ENCODE data around the gene RHOH. TPM values are rescaled to one million over a fixed set of nuclear protein-coding genes. Genes with fewer than 3 reads are reported as not detected.

RHOH gene
- total and polyA plus RNA-seq, 10 of the 15 experiments (the other 5 are each of a cell fraction or from before 2014, with no cell fraction given), result 46.5 to 120 (median 57.9) TPM

DNA sequence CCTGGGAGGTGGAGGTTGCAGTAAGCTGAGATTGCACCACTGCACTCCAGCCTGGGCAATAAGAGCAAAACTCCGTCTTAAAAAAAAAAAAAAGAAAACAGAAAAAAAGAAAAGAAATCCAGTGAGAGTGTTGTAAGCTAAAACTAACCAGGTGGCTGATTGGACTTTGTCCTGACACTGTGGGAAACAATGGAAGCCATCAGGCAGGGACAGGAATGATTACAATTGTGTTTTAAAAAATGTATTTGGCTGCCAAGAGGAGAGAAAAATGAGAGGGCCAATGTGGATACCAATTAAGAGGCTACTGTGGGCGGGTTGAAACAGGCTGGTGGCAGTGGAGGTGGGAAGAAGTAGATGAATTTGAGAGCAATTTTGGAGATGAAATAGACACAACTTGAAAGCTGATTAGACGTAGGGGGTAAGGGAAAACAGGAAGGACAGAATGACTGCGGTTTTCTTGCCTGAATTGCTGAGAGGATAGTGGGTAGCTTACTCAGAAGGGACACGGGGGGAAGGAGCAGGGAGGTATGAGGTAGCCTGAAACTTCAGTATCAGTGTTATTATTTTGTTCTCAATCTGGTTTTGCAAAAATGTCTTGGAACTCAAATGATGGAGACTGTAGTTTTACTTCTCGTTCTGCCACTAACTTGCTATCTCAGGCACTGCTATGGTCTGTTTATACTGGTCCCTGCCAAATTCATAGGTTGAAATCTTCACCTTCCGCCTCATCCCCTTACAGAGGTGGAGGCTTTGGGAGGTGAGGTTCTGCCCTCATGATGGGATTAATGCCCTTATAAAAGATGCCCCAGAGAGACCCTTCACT lies 92.7 kb downstream of the RHOH start (continued):
- TF ChIP-seq E4F1 (IDR thresholded peaks at IDR 0.05; ENCODE audit: borderline replicate concordance, partially characterized antibody), result no peak
- no peak for TF ChIP-seq ZNF217 (IDR thresholded peaks at IDR 0.05)
- no peak for TF ChIP-seq MYB (IDR thresholded peaks at IDR 0.05; ENCODE audit: borderline replicate concordance, low read depth, low read length)
- no peak for TF ChIP-seq SIX5 (IDR thresholded peaks at IDR 0.05; ENCODE audit: low read depth, low read length, severe bottlenecking)
- peak; percentile 74 for TF ChIP-seq IKZF2 (IDR thresholded peaks at IDR 0.05)
- TF ChIP-seq CBFB (IDR thresholded peaks at IDR 0.05; ENCODE audit: low read depth), result no peak
- no peak for TF ChIP-seq MEF2B (IDR thresholded peaks at IDR 0.05; ENCODE audit: partially characterized antibody, poor library complexity, severe bottlenecking)
- TF ChIP-seq WRNIP1 (IDR thresholded peaks at IDR 0.05; ENCODE audit: borderline replicate concordance, low read depth, low read length), result no peak
- TF ChIP-seq ETV6 (conservative IDR thresholded peaks at IDR 0.05 in 1 of 2, IDR thresholded peaks at IDR 0.05 in 1 of 2; ENCODE audit: borderline replicate concordance in 1 of 2, low read depth in 1 of 2), result no peak
- no peak for TF ChIP-seq NFXL1 (IDR thresholded peaks at IDR 0.05; ENCODE audit: borderline replicate concordance)
- no peak for TF ChIP-seq SREBF1 (IDR thresholded peaks at IDR 0.05; ENCODE audit: low read length)
- no peak for TF ChIP-seq CREB1 (IDR thresholded peaks at IDR 0.05; ENCODE audit: low read depth)
- TF ChIP-seq, protein P1, sequence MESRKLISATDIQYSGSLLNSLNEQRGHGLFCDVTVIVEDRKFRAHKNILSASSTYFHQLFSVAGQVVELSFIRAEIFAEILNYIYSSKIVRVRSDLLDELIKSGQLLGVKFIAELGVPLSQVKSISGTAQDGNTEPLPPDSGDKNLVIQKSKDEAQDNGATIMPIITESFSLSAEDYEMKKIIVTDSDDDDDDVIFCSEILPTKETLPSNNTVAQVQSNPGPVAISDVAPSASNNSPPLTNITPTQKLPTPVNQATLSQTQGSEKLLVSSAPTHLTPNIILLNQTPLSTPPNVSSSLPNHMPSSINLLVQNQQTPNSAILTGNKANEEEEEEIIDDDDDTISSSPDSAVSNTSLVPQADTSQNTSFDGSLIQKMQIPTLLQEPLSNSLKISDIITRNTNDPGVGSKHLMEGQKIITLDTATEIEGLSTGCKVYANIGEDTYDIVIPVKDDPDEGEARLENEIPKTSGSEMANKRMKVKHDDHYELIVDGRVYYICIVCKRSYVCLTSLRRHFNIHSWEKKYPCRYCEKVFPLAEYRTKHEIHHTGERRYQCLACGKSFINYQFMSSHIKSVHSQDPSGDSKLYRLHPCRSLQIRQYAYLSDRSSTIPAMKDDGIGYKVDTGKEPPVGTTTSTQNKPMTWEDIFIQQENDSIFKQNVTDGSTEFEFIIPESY (IDR thresholded peaks at IDR 0.05), result no peak
- TF ChIP-seq ASH2L (IDR thresholded peaks at IDR 0.05; ENCODE audit: borderline replicate concordance, low read depth), result no peak
- TF ChIP-seq SMAD5 (IDR thresholded peaks at IDR 0.05; ENCODE audit: low read depth), result no peak
- TF ChIP-seq PML (IDR thresholded peaks at IDR 0.05; ENCODE audit: low read length), result no peak
- no peak for TF ChIP-seq SPI1 (IDR thresholded peaks at IDR 0.05; ENCODE audit: borderline replicate concordance, insufficient read depth, low read depth, low read length)
- TF ChIP-seq HCFC1 (IDR thresholded peaks at IDR 0.05; ENCODE audit: low read length), result no peak
- TF ChIP-seq ZNF274 (IDR thresholded peaks at IDR 0.05; ENCODE audit: insufficient read depth, insufficient read length), result no peak
- TF ChIP-seq BHLHE40 (IDR thresholded peaks at IDR 0.05; ENCODE audit: borderline replicate concordance in 1 of 2, low read depth in 2 of 2, low read length in 1 of 2), result no peak
- TF ChIP-seq GABPA (IDR thresholded peaks at IDR 0.05; ENCODE audit: low read depth), result no peak
- no peak for TF ChIP-seq PKNOX1 (IDR thresholded peaks at IDR 0.05)
- no peak for TF ChIP-seq SMC3 (IDR thresholded peaks at IDR 0.05; ENCODE audit: borderline replicate concordance, low read length)
- no peak for TF ChIP-seq SREBF2 (IDR thresholded peaks at IDR 0.05; ENCODE audit: low read length)
- TF ChIP-seq BACH1 (IDR thresholded peaks at IDR 0.05; ENCODE audit: borderline replicate concordance), result no peak
- TF ChIP-seq HDAC6 (IDR thresholded peaks at IDR 0.05; ENCODE audit: unreplicated experiment), result no peak
- TF ChIP-seq NR2C2 (IDR thresholded peaks at IDR 0.05; ENCODE audit: borderline replicate concordance, control insufficient read depth, insufficient read length, low read depth), result no peak

All from GM12878 (cell line).